ENCODE measurements around the gene ACAD8.
A peak's percentile ranks its signal among the peaks of the same experiment; 100 is the strongest.

Gene ACAD8

GRCh38 chr11:134257101-134257500, 3.7 kb downstream of the ACAD8 start:
- DNase-seq (ENCODE audit: insufficient read length) = no peak
- no peak for FAIRE-seq
- TF ChIP-seq TAF1 (IDR thresholded peaks at IDR 0.05; ENCODE audit: borderline replicate concordance, low read depth, low read length) = no peak
- TF ChIP-seq POLR2AphosphoS5 (IDR thresholded peaks at IDR 0.05; ENCODE audit: low read depth, low read length) = no peak
- TF ChIP-seq POLR2A (IDR thresholded peaks at IDR 0.05; ENCODE audit: low read depth, low read length) = no peak

- TF ChIP-seq POLR2AphosphoS5 (IDR thresholded peaks at IDR 0.05; ENCODE audit: low read depth, low read length) (no peak), TAF1 (IDR thresholded peaks at IDR 0.05; ENCODE audit: borderline replicate concordance, low read depth, low read length) (no peak), POLR2A (IDR thresholded peaks at IDR 0.05; ENCODE audit: low read depth, low read length) (no peak)
- FAIRE-seq (no peak), DNase-seq (ENCODE audit: insufficient read length) (no peak)
Observed at GRCh38 chr11:134258577-134258976, 5.2 kb downstream of the ACAD8 start.

GRCh38 chr11:134260503-134260902, 7.1 kb downstream of the ACAD8 start:
- TF ChIP-seq TAF1 (IDR thresholded peaks at IDR 0.05; ENCODE audit: borderline replicate concordance, low read depth, low read length) (no peak), POLR2AphosphoS5 (IDR thresholded peaks at IDR 0.05; ENCODE audit: low read depth, low read length) (no peak), POLR2A (IDR thresholded peaks at IDR 0.05; ENCODE audit: low read depth, low read length) (no peak)
- FAIRE-seq (peak; percentile 65), DNase-seq (ENCODE audit: insufficient read length) (no peak)

- DNase-seq (ENCODE audit: insufficient read length) (no peak), FAIRE-seq (no peak)
- TF ChIP-seq POLR2AphosphoS5 (IDR thresholded peaks at IDR 0.05; ENCODE audit: low read depth, low read length) = no peak
- no peak for TF ChIP-seq POLR2A (IDR thresholded peaks at IDR 0.05; ENCODE audit: low read depth, low read length)
- TF ChIP-seq TAF1 (IDR thresholded peaks at IDR 0.05; ENCODE audit: borderline replicate concordance, low read depth, low read length) = no peak
Observed at GRCh38 chr11:134260983-134261382, 7.6 kb downstream of the ACAD8 start.

- TF ChIP-seq POLR2A (IDR thresholded peaks at IDR 0.05; ENCODE audit: low read depth, low read length) (no peak), TAF1 (IDR thresholded peaks at IDR 0.05; ENCODE audit: borderline replicate concordance, low read depth, low read length) (no peak), POLR2AphosphoS5 (IDR thresholded peaks at IDR 0.05; ENCODE audit: low read depth, low read length) (no peak)
- no peak for DNase-seq (ENCODE audit: insufficient read length)
- FAIRE-seq = no peak
Observed at GRCh38 chr11:134261626-134262488, 8.5 kb downstream of the ACAD8 start.

- DNase-seq (ENCODE audit: insufficient read length) (no peak), FAIRE-seq (no peak)
- TF ChIP-seq POLR2A (IDR thresholded peaks at IDR 0.05; ENCODE audit: low read depth, low read length) = no peak
- TF ChIP-seq POLR2AphosphoS5 (IDR thresholded peaks at IDR 0.05; ENCODE audit: low read depth, low read length) = no peak
- no peak for TF ChIP-seq TAF1 (IDR thresholded peaks at IDR 0.05; ENCODE audit: borderline replicate concordance, low read depth, low read length)
Observed at GRCh38 chr11:134264966-134265764, 11.8 kb downstream of the ACAD8 start.

- FAIRE-seq (no peak), DNase-seq (ENCODE audit: insufficient read length) (no peak)
- TF ChIP-seq POLR2AphosphoS5 (IDR thresholded peaks at IDR 0.05; ENCODE audit: low read depth, low read length) (no peak), POLR2A (IDR thresholded peaks at IDR 0.05; ENCODE audit: low read depth, low read length) (no peak), TAF1 (IDR thresholded peaks at IDR 0.05; ENCODE audit: borderline replicate concordance, low read depth, low read length) (no peak)
Observed at GRCh38 chr11:134266440-134266839, 13.1 kb downstream of the ACAD8 start.

GRCh38 chr11:134266841-134267251, 13.5 kb downstream of the ACAD8 start:
- no peak for TF ChIP-seq TAF1 (IDR thresholded peaks at IDR 0.05; ENCODE audit: borderline replicate concordance, low read depth, low read length)
- DNase-seq (ENCODE audit: insufficient read length) (no peak), FAIRE-seq (no peak)

- FAIRE-seq (no peak), DNase-seq (ENCODE audit: insufficient read length) (no peak)
- no peak for TF ChIP-seq POLR2A (IDR thresholded peaks at IDR 0.05; ENCODE audit: low read depth, low read length)
- TF ChIP-seq POLR2AphosphoS5 (IDR thresholded peaks at IDR 0.05; ENCODE audit: low read depth, low read length) = no peak
- no peak for TF ChIP-seq TAF1 (IDR thresholded peaks at IDR 0.05; ENCODE audit: borderline replicate concordance, low read depth, low read length)
Observed at GRCh38 chr11:134267461-134267860, 14.1 kb downstream of the ACAD8 start.

GRCh38 chr11:134267966-134268365, 14.6 kb downstream of the ACAD8 start:
- TF ChIP-seq TAF1 (IDR thresholded peaks at IDR 0.05; ENCODE audit: borderline replicate concordance, low read depth, low read length) (no peak), POLR2A (IDR thresholded peaks at IDR 0.05; ENCODE audit: low read depth, low read length) (no peak), POLR2AphosphoS5 (IDR thresholded peaks at IDR 0.05; ENCODE audit: low read depth, low read length) (no peak)
- DNase-seq (ENCODE audit: insufficient read length) = no peak
- no peak for FAIRE-seq

GRCh38 chr11:134270250-134270714, 16.9 kb downstream of the ACAD8 start:
- DNase-seq (ENCODE audit: insufficient read length) (no peak), FAIRE-seq (no peak)
- TF ChIP-seq POLR2AphosphoS5 (IDR thresholded peaks at IDR 0.05; ENCODE audit: low read depth, low read length) (no peak), POLR2A (IDR thresholded peaks at IDR 0.05; ENCODE audit: low read depth, low read length) (no peak), TAF1 (IDR thresholded peaks at IDR 0.05; ENCODE audit: borderline replicate concordance, low read depth, low read length) (no peak)
